ENCODE measurements around the gene TNN. TPM values are rescaled to one million over a fixed set of nuclear protein-coding genes. Genes with fewer than 3 reads are reported as not detected.

Gene TNN
- total and polyA plus RNA-seq, 2 donors: 0.27 to 0.38 TPM

GRCh38 chr1:175116210-175116798 lies 48.7 kb downstream of the TNN start:
- WGBS: 91% methylated on average over 1 of the region's 1 CpG
- no peaks in the 10 kb centered on the region for H3K4me1 ChIP-seq (ENCODE audit: control insufficient read depth in 2 of 2, insufficient read depth in 2 of 2, low read length in 2 of 2)
- no peaks in the 10 kb centered on the region for H3K27me3 ChIP-seq (ENCODE audit: control insufficient read depth in 2 of 2, insufficient read depth in 1 of 2, low read length in 1 of 2)
- no peaks in the 10 kb centered on the region for H3K36me3 ChIP-seq (ENCODE audit: control insufficient read depth in 2 of 2, insufficient read depth in 2 of 2, low read length in 1 of 2)
- no peak overlapping the region for H3K27ac ChIP-seq (ENCODE audit: low read depth in 1 of 2, low read length in 1 of 2)
- no peak overlapping the region for H3K4me3 ChIP-seq (ENCODE audit: low read length in 2 of 2)
- no peaks in the 10 kb centered on the region for H3K9me3 ChIP-seq (ENCODE audit: control insufficient read depth in 2 of 2, insufficient read depth in 1 of 2, low read length in 1 of 2)
- no peak for DNase-seq (ENCODE audit: low read depth in 6 of 9, low spot score in 9 of 9)

GRCh38 chr1:175116903-175117302 lies 49.3 kb downstream of the TNN start:
- no peak for DNase-seq (ENCODE audit: low read depth in 6 of 9, low spot score in 9 of 9)

GRCh38 chr1:175118375-175119367 lies 51.0 kb downstream of the TNN start:
- DNase-seq (ENCODE audit: low read depth in 6 of 9, low spot score in 9 of 9): no peak
- H3K4me1 ChIP-seq (ENCODE audit: control insufficient read depth in 2 of 2, insufficient read depth in 2 of 2, low read length in 2 of 2): no peaks in the 10 kb centered on the region
- WGBS: 91% methylated on average over 13 of the region's 13 CpGs
- no peaks in the 10 kb centered on the region for H3K36me3 ChIP-seq (ENCODE audit: control insufficient read depth in 2 of 2, insufficient read depth in 2 of 2, low read length in 1 of 2)
- no peaks in the 10 kb centered on the region for H3K9me3 ChIP-seq (ENCODE audit: control insufficient read depth in 2 of 2, insufficient read depth in 1 of 2, low read length in 1 of 2)
- H3K27me3 ChIP-seq (ENCODE audit: control insufficient read depth in 2 of 2, insufficient read depth in 1 of 2, low read length in 1 of 2): no peaks in the 10 kb centered on the region
- no peak overlapping the region for H3K27ac ChIP-seq (ENCODE audit: low read depth in 1 of 2, low read length in 1 of 2)
- no peak overlapping the region for H3K4me3 ChIP-seq (ENCODE audit: low read length in 2 of 2)

More at GRCh38 chr1:175116903-175117302, 49.3 kb downstream of the TNN start:
- no peaks in the 10 kb centered on the region for H3K36me3 ChIP-seq (ENCODE audit: control insufficient read depth in 2 of 2, insufficient read depth in 2 of 2, low read length in 1 of 2)
- no peaks in the 10 kb centered on the region for H3K4me1 ChIP-seq (ENCODE audit: control insufficient read depth in 2 of 2, insufficient read depth in 2 of 2, low read length in 2 of 2)
- no peaks in the 10 kb centered on the region for H3K27me3 ChIP-seq (ENCODE audit: control insufficient read depth in 2 of 2, insufficient read depth in 1 of 2, low read length in 1 of 2)
- 90% methylated on average over 11 of the region's 11 CpGs for WGBS
- no peak overlapping the region for H3K4me3 ChIP-seq (ENCODE audit: low read length in 2 of 2)
- no peaks in the 10 kb centered on the region for H3K9me3 ChIP-seq (ENCODE audit: control insufficient read depth in 2 of 2, insufficient read depth in 1 of 2, low read length in 1 of 2)
- no peak overlapping the region for H3K27ac ChIP-seq (ENCODE audit: low read depth in 1 of 2, low read length in 1 of 2)

GRCh38 chr1:175120511-175120910 lies 52.9 kb downstream of the TNN start:
- Histone ChIP-seq H3K4me1 (ENCODE audit: control insufficient read depth in 2 of 2, insufficient read depth in 2 of 2, low read length in 2 of 2) (no peaks in the 10 kb centered on the region), H3K27me3 (ENCODE audit: control insufficient read depth in 2 of 2, insufficient read depth in 1 of 2, low read length in 1 of 2) (no peaks in the 10 kb centered on the region), H3K36me3 (ENCODE audit: control insufficient read depth in 2 of 2, insufficient read depth in 2 of 2, low read length in 1 of 2) (no peaks in the 10 kb centered on the region), H3K4me3 (ENCODE audit: low read length in 2 of 2) (no peak overlapping the region), H3K27ac (ENCODE audit: low read depth in 1 of 2, low read length in 1 of 2) (no peak overlapping the region), H3K9me3 (ENCODE audit: control insufficient read depth in 2 of 2, insufficient read depth in 1 of 2, low read length in 1 of 2) (no peaks in the 10 kb centered on the region)
- DNase-seq (ENCODE audit: low read depth in 6 of 9, low spot score in 9 of 9): no peak
- WGBS: 100% methylated on average over 1 of the region's 1 CpG

GRCh38 chr1:175124861-175125260 lies 57.2 kb downstream of the TNN start:
- Histone ChIP-seq H3K4me1 (ENCODE audit: control insufficient read depth in 2 of 2, insufficient read depth in 2 of 2, low read length in 2 of 2) (no peaks in the 10 kb centered on the region), H3K27ac (ENCODE audit: low read depth in 1 of 2, low read length in 1 of 2) (no peak overlapping the region), H3K27me3 (ENCODE audit: control insufficient read depth in 2 of 2, insufficient read depth in 1 of 2, low read length in 1 of 2) (no peaks in the 10 kb centered on the region), H3K9me3 (ENCODE audit: control insufficient read depth in 2 of 2, insufficient read depth in 1 of 2, low read length in 1 of 2) (no peaks in the 10 kb centered on the region), H3K4me3 (ENCODE audit: low read length in 2 of 2) (no peak overlapping the region), H3K36me3 (ENCODE audit: control insufficient read depth in 2 of 2, insufficient read depth in 2 of 2, low read length in 1 of 2) (no peaks in the 10 kb centered on the region)
- 80% methylated on average over 1 of the region's 1 CpG for WGBS
- DNase-seq (ENCODE audit: low read depth in 6 of 9, low spot score in 9 of 9): no peak

GRCh38 chr1:175126347-175126746 lies 58.7 kb downstream of the TNN start:
- Histone ChIP-seq H3K4me3 (ENCODE audit: low read length in 2 of 2) (no peak overlapping the region), H3K27me3 (ENCODE audit: control insufficient read depth in 2 of 2, insufficient read depth in 1 of 2, low read length in 1 of 2) (no peaks in the 10 kb centered on the region), H3K4me1 (ENCODE audit: control insufficient read depth in 2 of 2, insufficient read depth in 2 of 2, low read length in 2 of 2) (no peaks in the 10 kb centered on the region), H3K36me3 (ENCODE audit: control insufficient read depth in 2 of 2, insufficient read depth in 2 of 2, low read length in 1 of 2) (no peaks in the 10 kb centered on the region), H3K27ac (ENCODE audit: low read depth in 1 of 2, low read length in 1 of 2) (no peak overlapping the region), H3K9me3 (ENCODE audit: control insufficient read depth in 2 of 2, insufficient read depth in 1 of 2, low read length in 1 of 2) (no peaks in the 10 kb centered on the region)
- DNase-seq (ENCODE audit: low read depth in 6 of 9, low spot score in 9 of 9): no peak
- WGBS: 91% methylated on average over 4 of the region's 4 CpGs

- no peaks in the 10 kb centered on the region for H3K4me1 ChIP-seq (ENCODE audit: control insufficient read depth in 2 of 2, insufficient read depth in 2 of 2, low read length in 2 of 2)
- WGBS: 97% methylated on average over 6 of the region's 6 CpGs
Observed at GRCh38 chr1:175127565-175127964, 59.9 kb downstream of the TNN start.

GRCh38 chr1:175128523-175128922 lies 60.9 kb downstream of the TNN start:
- H3K9me3 ChIP-seq (ENCODE audit: control insufficient read depth in 2 of 2, insufficient read depth in 1 of 2, low read length in 1 of 2): no peaks in the 10 kb centered on the region
- no peak overlapping the region for H3K4me3 ChIP-seq (ENCODE audit: low read length in 2 of 2)
- no peaks in the 10 kb centered on the region for H3K4me1 ChIP-seq (ENCODE audit: control insufficient read depth in 2 of 2, insufficient read depth in 2 of 2, low read length in 2 of 2)
- no peak for DNase-seq (ENCODE audit: low read depth in 6 of 9, low spot score in 9 of 9)
- 98% methylated on average over 9 of the region's 9 CpGs for WGBS
- H3K27ac ChIP-seq (ENCODE audit: low read depth in 1 of 2, low read length in 1 of 2): no peak overlapping the region
- H3K27me3 ChIP-seq (ENCODE audit: control insufficient read depth in 2 of 2, insufficient read depth in 1 of 2, low read length in 1 of 2): no peaks in the 10 kb centered on the region
- H3K36me3 ChIP-seq (ENCODE audit: control insufficient read depth in 2 of 2, insufficient read depth in 2 of 2, low read length in 1 of 2): no peaks in the 10 kb centered on the region

More at GRCh38 chr1:175127565-175127964, 59.9 kb downstream of the TNN start:
- Histone ChIP-seq H3K9me3 (ENCODE audit: control insufficient read depth in 2 of 2, insufficient read depth in 1 of 2, low read length in 1 of 2) (no peaks in the 10 kb centered on the region), H3K4me3 (ENCODE audit: low read length in 2 of 2) (no peak overlapping the region), H3K27me3 (ENCODE audit: control insufficient read depth in 2 of 2, insufficient read depth in 1 of 2, low read length in 1 of 2) (no peaks in the 10 kb centered on the region), H3K36me3 (ENCODE audit: control insufficient read depth in 2 of 2, insufficient read depth in 2 of 2, low read length in 1 of 2) (no peaks in the 10 kb centered on the region), H3K27ac (ENCODE audit: low read depth in 1 of 2, low read length in 1 of 2) (no peak overlapping the region)
- no peak for DNase-seq (ENCODE audit: low read depth in 6 of 9, low spot score in 9 of 9)

GRCh38 chr1:175129182-175129581 lies 61.5 kb downstream of the TNN start:
- Histone ChIP-seq H3K36me3 (ENCODE audit: control insufficient read depth in 2 of 2, insufficient read depth in 2 of 2, low read length in 1 of 2) (no peaks in the 10 kb centered on the region), H3K27me3 (ENCODE audit: control insufficient read depth in 2 of 2, insufficient read depth in 1 of 2, low read length in 1 of 2) (no peaks in the 10 kb centered on the region), H3K4me1 (ENCODE audit: control insufficient read depth in 2 of 2, insufficient read depth in 2 of 2, low read length in 2 of 2) (no peaks in the 10 kb centered on the region), H3K9me3 (ENCODE audit: control insufficient read depth in 2 of 2, insufficient read depth in 1 of 2, low read length in 1 of 2) (no peaks in the 10 kb centered on the region), H3K27ac (ENCODE audit: low read depth in 1 of 2, low read length in 1 of 2) (no peak overlapping the region), H3K4me3 (ENCODE audit: low read length in 2 of 2) (no peak overlapping the region)
- DNase-seq (ENCODE audit: low read depth in 6 of 9, low spot score in 9 of 9): no peak
- WGBS: 99% methylated on average over 1 of the region's 1 CpG

All from thymus (tissue), 11 donors.